Activated naive CD4-positive, alpha-beta T cell treated with anti-CD3 and anti-CD28 coated beads, Interleukin-2, amount 50 U/mL, for 72 hours (primary cell): ENCODE results near the gene TPM3. TPM values are rescaled to one million over a fixed set of nuclear protein-coding genes. Genes with fewer than 3 reads are reported as not detected.
A peak's percentile ranks its signal among the peaks of the same experiment; 100 is the strongest.
"Not testable (repeated sequence)": the region's sequence is repeated elsewhere in the genome, so short reads cannot be mapped to it uniquely, and the experiment has no call there.

Source experiments
- ATAC-seq, 2 donors: fragments of 150-1000 bp; cut with Tn5 transposase; 2 replicates each; pipeline ENCODE4 v1.10.0; 2021; ENCODE audit warnings: mild to moderate bottlenecking in 2 of 2, moderate library complexity in 2 of 2
- DNase-seq, 2 donors: peaks; one replicate each; pipeline ENCODE4 v3.0.0; 2021 to 2022; ENCODE audit warnings: low spot score in 2 of 2
- H3K27ac Mint-ChIP-seq, 2 donors: one replicate each; pipeline ENCODE4 v1.8.0; 2022; ENCODE audit warnings: mild to moderate bottlenecking in 2 of 2, mixed read lengths in 2 of 2
- H3K36me3 Mint-ChIP-seq, 2 donors: one replicate each; pipeline ENCODE4 v1.8.0; 2022; ENCODE audit warnings: mixed read lengths in 2 of 2
- H3K9me3 Mint-ChIP-seq, 2 donors: one replicate each; pipeline ENCODE4 v1.8.0; 2022; ENCODE audit warnings: mixed read lengths in 2 of 2
- total RNA-seq, 2 donors: library from RNA; stranded (reverse); gene quantifications; one replicate each; pipeline ENCODE4 v1.2.3, GENCODE V29; 2022

The TPM3 gene
- total RNA-seq, result 100 to 1,000 TPM; 373 to 610 TPM

GRCh38 chr1:154191990-154192461, at the start of gene TPM3:
TSS of gene TPM3 (minus strand) at chr1:154192100. CDS start at chr1:154192018, 82 bp downstream.
- no peaks in the 10 kb centered on the region for H3K36me3 Mint-ChIP-seq
- H3K9me3 Mint-ChIP-seq, result no peaks in the 10 kb centered on the region
- DNase-seq (no peak), ATAC-seq (no peak)
- H3K27ac Mint-ChIP-seq, result peak within 1 kb of the TSS in 1 of 2 donors; percentile 39

DNA sequence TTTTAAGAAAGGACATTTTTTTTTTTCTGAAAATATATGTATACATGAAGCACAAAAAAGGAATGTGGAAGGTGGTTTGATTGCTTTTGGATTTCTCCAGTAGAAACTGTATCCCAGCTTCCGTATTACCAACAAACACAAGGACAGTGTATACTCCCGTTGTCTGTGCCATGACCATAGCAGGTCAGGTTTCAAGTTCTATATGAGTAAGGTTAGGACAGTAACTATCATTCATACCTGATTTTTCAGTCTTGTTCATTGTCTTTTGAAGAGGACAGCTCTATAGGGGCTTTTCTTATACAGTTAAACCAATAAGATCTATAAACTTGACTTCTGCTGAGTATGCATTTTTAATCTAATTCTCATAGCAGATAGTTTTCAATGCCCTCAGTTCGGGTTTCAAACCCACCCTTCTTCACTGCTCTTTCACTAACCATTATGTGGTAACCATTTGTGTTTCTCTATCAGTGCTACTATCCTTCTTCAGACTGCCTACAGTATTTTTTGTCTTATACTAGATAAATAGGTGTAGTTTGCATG, 48.5 kb upstream of the TPM3 start:
- Mint-ChIP-seq H3K9me3 (no peaks in the 10 kb centered on the region), H3K27ac (peak overlapping the region in 1 of 2 donors; percentile 19), H3K36me3 (peaks cover 22 to 63% of the 10 kb centered on the region in 2 donors)
- peak; percentile 45 to 46 for ATAC-seq
- DNase-seq, result no peak

DNA sequence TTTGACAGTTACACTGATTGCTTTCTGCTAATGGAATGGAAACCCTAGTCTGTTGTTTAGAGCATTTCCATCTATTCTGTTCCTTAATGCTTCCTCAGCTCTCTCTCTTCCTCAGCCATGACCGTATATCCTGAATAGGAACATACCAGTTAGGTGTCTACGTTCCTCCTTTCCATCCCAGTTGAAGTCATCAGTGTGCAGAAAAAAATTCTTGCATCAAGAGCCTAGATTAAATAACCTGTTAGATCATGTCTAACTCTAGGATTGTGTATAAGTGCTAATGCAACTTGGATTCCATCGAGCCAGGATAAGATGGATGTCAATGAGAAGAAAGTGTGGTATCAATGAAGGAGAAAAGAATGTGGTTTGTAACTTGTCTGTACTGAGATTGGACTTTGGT, 47.6 kb upstream of the TPM3 start:
- ATAC-seq (no peak), DNase-seq (no peak)
- no peak overlapping the region for H3K27ac Mint-ChIP-seq
- peaks cover 26 to 63% of the 10 kb centered on the region in 2 donors for H3K36me3 Mint-ChIP-seq
- H3K9me3 Mint-ChIP-seq, result no peaks in the 10 kb centered on the region

- Mint-ChIP-seq H3K9me3 (no peaks in the 10 kb centered on the region), H3K36me3 (peaks cover 23 to 56% of the 10 kb centered on the region in 2 donors), H3K27ac (peak overlapping the region in 1 of 2 donors; percentile 52)
- ATAC-seq, result no peak
- DNase-seq, result no peak
Measured at GRCh38 chr1:154237880-154238506, 46.1 kb upstream of the TPM3 start.

DNA sequence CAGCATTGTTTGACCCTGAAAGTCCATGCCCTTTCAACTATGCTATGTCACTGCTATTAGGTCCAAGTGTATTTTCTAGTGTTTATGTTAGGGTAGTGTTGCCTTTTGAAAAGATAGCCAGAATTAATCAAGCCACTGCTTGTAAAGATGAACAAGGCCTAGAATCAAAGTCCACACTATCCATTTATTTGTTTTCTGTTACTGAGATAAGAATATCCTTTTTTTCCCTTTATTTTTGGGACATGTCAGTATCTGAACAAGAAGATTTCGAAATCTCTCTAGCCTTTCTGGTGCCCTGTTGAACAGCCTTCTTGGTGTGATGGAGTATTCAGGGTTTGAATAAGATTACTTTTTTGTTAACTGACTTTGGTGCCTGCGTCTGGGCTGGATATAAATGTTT, 45.5 kb upstream of the TPM3 start:
- DNase-seq (no peak), ATAC-seq (no peak)
- peak overlapping the region in 1 of 2 donors; percentile 52 for H3K27ac Mint-ChIP-seq
- no peaks in the 10 kb centered on the region for H3K9me3 Mint-ChIP-seq
- H3K36me3 Mint-ChIP-seq, result peaks cover 22 to 51% of the 10 kb centered on the region in 2 donors

GRCh38 chr1:154236855-154237254, 45.0 kb upstream of the TPM3 start:
- Mint-ChIP-seq H3K36me3 (peaks cover 22 to 49% of the 10 kb centered on the region in 2 donors), H3K27ac (no peak overlapping the region)
- no peak for ATAC-seq

DNA sequence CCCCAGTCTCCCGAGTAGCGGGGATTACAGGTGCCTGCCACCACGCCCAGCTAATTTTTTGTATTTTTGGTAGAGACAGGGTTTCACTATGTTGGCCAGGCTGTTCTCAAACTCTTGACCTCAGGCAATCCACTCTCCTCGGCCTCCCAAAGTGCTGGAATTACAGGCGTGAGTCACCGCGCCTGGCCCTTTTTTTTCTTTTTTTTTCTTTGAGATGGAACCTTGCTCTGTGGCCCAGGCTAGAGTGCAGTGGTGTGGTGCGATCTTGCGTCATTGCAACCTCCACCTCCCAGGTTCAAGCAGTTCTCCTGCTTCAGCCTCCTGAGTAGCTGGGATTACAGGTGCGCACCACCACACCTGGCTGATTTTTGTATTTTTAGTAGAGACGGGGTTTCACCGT, 41.2 kb upstream of the TPM3 start:
- not testable (repeated sequence) for ATAC-seq, H3K9me3 Mint-ChIP-seq, H3K27ac Mint-ChIP-seq

More at GRCh38 chr1:154236855-154237254, 45.0 kb upstream of the TPM3 start:
- DNase-seq, result no peak
- no peaks in the 10 kb centered on the region for H3K9me3 Mint-ChIP-seq

GRCh38 chr1:154231112-154231511, 39.2 kb upstream of the TPM3 start:
- DNase-seq, H3K9me3 Mint-ChIP-seq, ATAC-seq: not testable (repeated sequence)
- Mint-ChIP-seq H3K27ac (peak overlapping the region in 1 of 2 donors; percentile 29), H3K36me3 (peaks cover 24 to 49% of the 10 kb centered on the region in 2 donors)

More for the DNA sequence above, 41.2 kb upstream of the TPM3 start:
- peaks cover 23 to 43% of the 10 kb centered on the region in 2 donors for H3K36me3 Mint-ChIP-seq
- not testable (repeated sequence) for DNase-seq

- Mint-ChIP-seq H3K27ac (no peak overlapping the region), H3K36me3 (peaks cover 36 to 61% of the 10 kb centered on the region in 2 donors), H3K9me3 (peaks cover 0 to 4% of the 10 kb centered on the region in 2 donors)
- DNase-seq, result no peak
- ATAC-seq, result no peak
Measured at GRCh38 chr1:154225370-154225769, 33.5 kb upstream of the TPM3 start.

- Mint-ChIP-seq H3K36me3 (peaks cover 49 to 73% of the 10 kb centered on the region in 2 donors), H3K9me3 (peaks cover 0 to 4% of the 10 kb centered on the region in 2 donors), H3K27ac (peak overlapping the region; percentile 94 to 97)
- no peak for DNase-seq
- no peak for ATAC-seq
Measured at GRCh38 chr1:154223621-154224020, 31.7 kb upstream of the TPM3 start.

DNA sequence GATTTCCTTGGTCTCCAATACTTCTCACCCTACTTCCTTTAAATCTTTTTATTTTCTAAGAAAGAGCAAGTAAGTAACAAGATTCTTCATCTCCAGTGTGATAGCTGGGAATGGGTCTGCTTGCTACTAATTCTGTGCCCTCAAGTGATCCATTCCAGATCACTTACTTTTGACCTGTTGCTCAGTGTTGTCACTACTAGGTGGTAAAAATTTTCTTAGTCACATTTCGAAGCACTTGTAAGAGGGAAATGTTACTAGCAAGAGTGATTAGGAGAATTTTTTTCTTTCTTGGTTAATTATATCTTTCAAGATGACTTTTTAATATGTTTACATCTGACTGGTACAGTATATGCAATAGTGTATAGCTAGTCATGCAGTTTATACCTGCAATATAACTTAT, 31.0 kb upstream of the TPM3 start:
- DNase-seq, result no peak
- H3K36me3 Mint-ChIP-seq, result peaks cover 56 to 73% of the 10 kb centered on the region in 2 donors
- ATAC-seq, result no peak

GRCh38 chr1:154222518-154222917, 30.6 kb upstream of the TPM3 start:
- Mint-ChIP-seq H3K36me3 (peaks cover 60 to 74% of the 10 kb centered on the region in 2 donors), H3K27ac (peak overlapping the region; percentile 97 to 100), H3K9me3 (peaks cover 0 to 4% of the 10 kb centered on the region in 2 donors)
- ATAC-seq, result no peak
- no peak for DNase-seq

More for the DNA sequence above, 31.0 kb upstream of the TPM3 start:
- peaks cover 0 to 4% of the 10 kb centered on the region in 2 donors for H3K9me3 Mint-ChIP-seq
- H3K27ac Mint-ChIP-seq, result peak overlapping the region; percentile 94 to 97

DNA sequence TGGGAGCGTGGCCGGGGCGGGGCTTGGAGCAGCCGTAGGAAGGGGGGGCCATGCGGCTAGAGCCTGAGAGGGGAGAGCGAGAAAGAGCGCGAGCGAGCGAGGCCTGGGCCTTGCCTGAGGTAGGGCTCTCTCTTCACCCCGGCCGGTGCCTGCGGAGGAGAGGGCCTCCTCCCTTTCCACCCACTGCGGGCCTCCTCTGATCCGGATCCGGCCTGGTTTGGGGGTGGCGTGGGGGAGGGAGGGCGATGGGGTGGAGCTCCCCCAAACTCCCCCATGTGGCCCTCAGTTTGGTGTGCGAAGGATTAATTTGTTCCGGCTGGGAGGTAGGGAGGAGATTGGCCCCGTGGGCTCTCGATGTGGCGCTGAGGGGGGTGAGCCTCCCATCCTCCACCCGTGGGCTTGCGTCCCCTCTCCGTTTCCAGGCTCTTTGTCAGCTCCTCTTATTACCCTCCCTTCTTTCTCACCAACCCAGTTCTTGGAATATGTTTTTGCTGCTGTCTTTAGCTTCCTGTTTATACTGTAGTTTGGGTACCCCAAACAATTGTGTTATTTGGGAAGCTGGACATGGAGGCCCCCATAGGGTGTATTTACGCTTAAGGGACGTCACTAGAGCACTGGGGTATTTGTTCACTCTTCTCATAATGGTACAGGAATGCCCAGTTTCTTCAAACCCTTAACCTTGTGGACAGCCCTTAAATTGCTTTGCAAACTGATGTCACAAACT, 29.5 kb upstream of the TPM3 start:
- DNase-seq (peak; percentile 64 to 67), ATAC-seq (peak; percentile 17 to 28)
- Mint-ChIP-seq H3K36me3 (peaks cover 59 to 71% of the 10 kb centered on the region in 2 donors), H3K27ac (peak overlapping the region; percentile 97 to 100), H3K9me3 (peaks cover 0 to 4% of the 10 kb centered on the region in 2 donors)

- Mint-ChIP-seq H3K36me3 (peaks cover 54 to 70% of the 10 kb centered on the region in 2 donors), H3K9me3 (peaks cover 0 to 4% of the 10 kb centered on the region in 2 donors), H3K27ac (peak overlapping the region; percentile 97)
- DNase-seq (no peak), ATAC-seq (no peak)
Measured at GRCh38 chr1:154220970-154221277, 29.0 kb upstream of the TPM3 start.

- Mint-ChIP-seq H3K27ac (peak within 1 kb of the TSS; percentile 97 to 100), H3K9me3 (peaks cover 0 to 4% of the 10 kb centered on the region in 2 donors), H3K36me3 (peaks cover 51 to 65% of the 10 kb centered on the region in 2 donors)
- peak; percentile 94 to 96 for ATAC-seq
- DNase-seq, result peak; percentile 95 to 100
Measured at GRCh38 chr1:154220071-154220969, 28.4 kb upstream of the TPM3 start, which contains the start of gene UBAP2L. TSS of gene UBAP2L (plus strand) at chr1:154220955. CDS start at chr1:154225124, 4,169 bp downstream.

DNA sequence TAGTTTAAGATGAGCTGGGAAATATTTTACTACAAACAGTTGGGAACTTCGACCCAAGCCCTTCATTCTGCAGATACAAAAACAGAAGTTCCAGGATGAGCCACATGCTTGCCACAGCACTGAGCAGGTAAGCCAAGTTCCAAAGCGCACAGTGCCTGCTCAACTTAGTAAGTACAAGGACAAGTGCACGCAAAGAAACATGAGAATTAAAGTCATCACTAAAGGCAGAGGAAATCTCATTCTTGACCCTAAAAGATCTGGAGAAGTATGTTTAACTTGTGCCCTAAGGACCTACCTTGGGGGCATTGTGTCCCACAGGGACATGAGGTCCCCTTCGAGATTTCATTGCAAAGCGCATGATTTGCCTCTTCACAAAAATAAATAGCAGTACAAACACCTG, 27.6 kb upstream of the TPM3 start:
- H3K27ac Mint-ChIP-seq, result peak overlapping the region; percentile 97
- ATAC-seq, result no peak
- peaks cover 0 to 4% of the 10 kb centered on the region in 2 donors for H3K9me3 Mint-ChIP-seq
- H3K36me3 Mint-ChIP-seq, result peaks cover 51 to 65% of the 10 kb centered on the region in 2 donors
- no peak for DNase-seq
